GM21390 (cell line): ENCODE data around the gene GRIA3.

ENCODE experiments used
- ATAC-seq: cut with Tn5 transposase; IDR thresholded peaks from one replicate; pipeline ENCODE4 v1.9.1; 2021; ENCODE audit not compliant: unreplicated experiment

The GRIA3 gene

DNA sequence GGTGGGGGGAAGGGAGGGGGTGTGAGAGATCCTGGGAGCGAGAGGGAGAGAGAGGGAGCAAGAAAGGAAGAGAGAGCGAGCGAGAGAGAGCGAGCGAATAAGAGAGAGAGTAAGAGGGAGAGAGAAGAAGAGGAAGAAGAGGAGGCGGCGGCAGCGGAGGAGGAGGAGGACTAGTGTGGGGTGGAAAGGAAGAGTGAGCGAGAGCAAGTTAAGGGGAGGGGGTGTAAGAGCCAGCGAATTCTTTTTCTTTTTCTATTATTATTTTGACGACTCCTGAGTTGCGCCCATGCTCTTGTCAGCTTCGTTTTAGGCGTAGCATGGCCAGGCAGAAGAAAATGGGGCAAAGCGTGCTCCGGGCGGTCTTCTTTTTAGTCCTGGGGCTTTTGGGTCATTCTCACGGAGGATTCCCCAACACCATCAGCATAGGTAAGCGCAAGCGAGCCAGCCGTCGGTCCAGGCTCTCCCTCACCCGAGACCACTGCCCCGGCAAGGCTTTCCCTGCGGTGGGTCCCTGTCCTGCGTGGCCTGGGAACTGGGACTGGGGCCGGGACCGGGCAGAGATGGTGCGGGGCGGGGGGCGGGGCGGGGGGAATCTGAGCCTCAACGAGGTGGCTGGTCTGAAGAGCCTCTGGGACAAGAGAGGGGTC lies at the start of gene GRIA3:
GRIA3 (plus strand) TSS at position 60 of the 647 bp plus-strand sequence; CDS start at position 318, 258 bp downstream.
- no peak for ATAC-seq

DNA sequence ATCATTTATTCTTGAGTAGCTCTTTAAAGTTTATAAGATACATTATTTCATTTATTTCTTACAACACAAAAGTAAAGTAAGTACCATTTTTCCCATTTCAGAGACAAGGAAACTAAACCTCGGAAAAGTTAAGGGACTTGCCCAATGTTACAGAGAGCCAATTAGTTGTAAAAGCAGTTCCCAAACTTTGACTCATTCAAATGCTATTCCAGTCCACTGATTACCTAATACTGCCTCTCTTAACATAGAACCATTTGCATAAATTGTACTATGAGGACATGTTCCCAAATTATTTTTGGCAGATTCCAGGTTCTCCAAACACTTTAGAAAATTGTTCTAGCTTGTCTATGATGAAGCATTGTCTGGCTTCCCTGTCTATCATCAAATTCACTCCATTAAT lies 45.6 kb upstream of the GRIA3 start:
- no peak for ATAC-seq

DNA sequence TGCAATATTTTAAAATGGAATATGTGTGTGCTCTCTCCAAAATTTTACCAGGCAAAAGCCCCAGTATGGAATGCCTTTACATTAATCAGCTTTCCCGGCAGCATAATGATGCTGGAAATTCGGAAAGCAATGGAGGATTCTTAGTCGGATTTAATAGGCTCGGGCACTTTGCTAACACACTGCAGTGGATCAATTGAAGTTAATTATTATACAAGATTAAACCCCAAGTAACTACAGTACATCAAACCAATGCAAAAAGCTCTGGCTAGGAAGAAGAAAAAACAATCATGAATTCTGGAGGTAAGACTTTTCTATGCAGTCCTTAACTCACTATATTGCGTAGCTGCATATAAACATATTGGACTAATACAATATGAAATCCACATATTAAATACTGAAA lies 43.6 kb upstream of the GRIA3 start:
- ATAC-seq: no peak

DNA sequence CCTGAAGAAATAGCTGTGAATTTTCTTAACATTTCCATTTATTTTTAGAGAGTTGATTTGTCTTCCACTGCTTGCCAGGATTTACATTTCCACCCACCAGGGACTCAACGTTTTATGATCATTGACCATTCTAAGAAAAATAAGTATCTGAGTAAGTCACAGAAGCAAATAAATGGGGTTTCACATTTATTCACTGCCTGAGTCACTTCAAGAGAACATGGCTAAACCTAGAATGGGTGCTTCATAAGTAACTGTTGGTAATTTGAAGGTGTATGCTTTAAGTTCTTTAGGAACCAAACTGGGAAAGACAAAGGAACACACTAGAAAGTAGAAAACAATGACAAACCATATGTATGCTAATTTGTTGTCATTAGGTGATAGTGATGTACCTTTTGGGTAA lies 43.2 kb upstream of the GRIA3 start:
- ATAC-seq: no peak

DNA sequence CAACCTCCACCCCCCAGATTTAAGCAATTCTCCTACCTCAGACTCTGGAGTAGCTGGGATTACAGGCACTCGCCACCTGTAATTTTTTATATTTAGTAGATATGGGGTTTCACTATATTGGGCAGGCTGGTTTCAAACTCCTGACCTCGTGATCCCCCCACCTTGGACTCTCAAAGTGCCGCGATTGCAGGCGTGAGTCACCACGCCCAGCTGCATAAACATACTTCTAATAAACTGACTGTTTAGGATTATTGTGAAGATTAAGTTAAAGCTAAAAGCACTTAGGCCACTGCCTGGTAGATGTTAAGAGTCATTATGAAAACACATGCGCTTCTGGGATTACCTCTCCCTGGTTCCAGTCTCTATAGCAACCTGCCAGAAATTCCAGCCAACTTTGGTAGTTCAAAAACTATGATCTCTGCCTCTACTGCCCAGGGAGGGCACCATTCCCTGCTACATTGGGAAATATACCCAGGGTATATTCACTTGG lies 30.2 kb upstream of the GRIA3 start:
- no peak for ATAC-seq

DNA sequence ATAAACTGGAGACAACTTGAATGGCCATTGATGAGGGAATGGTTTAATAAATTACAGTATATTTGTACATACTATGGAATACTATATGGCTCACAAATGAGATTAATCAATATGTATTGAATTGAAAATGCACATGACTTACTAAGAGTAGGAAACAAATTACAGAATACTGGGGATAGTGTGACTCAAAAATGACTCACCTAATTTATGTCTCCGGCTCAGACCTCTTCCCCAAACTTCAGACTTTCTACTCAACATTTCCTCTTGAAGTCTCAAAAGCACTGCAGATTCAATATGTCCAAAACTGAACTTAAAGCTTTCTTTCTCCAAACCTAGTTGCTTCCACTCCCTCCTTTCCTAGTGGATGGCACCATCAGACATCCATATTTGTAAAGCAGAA lies 28.8 kb upstream of the GRIA3 start:
- no peak for ATAC-seq

DNA sequence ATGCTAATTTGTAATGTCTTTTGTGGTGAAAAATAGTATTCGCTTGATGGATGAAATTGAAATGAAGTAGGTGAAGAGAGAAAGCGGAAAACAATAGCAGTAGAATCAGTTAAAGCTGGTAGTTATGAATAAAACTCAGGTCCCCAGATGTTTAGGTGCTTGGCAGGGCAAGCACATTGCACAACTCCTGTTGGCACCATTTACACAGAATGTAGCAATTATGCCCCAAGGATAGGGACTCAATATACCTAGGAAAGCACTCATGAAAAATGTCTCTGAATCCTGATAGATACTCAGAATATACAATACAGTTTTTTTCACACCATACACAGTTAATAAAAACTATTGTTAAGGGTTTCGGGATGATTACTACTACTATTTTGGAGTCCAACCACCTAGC lies 26.5 kb upstream of the GRIA3 start:
- ATAC-seq: no peak

- no peak for ATAC-seq
Observed at GRCh38 chrX:123159403-123159802, 24.7 kb upstream of the GRIA3 start.

DNA sequence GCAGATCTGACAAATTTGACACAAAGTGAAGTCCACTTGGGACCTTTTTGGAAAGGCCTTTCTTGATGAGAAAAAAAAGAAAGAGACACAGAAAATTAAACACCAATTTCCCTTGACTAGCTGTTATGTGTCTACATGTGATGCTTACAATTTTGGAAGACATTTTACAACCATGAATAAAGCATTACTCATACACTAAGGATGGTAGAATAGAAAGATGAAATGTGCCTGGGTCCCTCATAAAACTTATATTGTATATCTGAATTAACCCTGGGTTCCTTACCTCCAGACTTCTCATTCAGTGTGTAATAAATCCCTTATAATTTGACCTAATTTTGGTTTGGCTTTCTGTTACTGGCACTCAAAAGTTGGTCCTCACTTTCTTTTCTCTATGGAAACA lies 16.5 kb upstream of the GRIA3 start:
- no peak for ATAC-seq

GRCh38 chrX:123169247-123169901 lies 14.7 kb upstream of the GRIA3 start:
- no peak for ATAC-seq

DNA sequence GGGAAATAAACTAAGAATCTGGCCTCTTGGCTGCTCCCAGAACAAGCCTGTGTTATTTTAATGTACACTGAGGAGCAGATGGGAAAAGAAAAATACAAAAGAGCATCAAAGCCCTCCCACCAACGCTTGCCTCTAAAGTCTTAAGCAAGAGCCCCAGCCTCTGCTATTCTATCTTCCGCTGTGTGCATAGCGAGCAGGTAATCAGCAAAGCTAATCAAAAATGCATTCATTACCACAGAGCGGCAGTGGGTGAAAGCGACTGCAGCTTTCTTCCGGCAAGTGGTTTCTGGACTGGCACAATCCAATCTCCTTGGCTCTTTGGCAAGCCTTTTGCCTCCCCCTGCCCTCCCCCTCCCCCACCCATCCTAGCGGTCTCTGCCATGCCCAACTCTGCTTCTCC lies 13.5 kb upstream of the GRIA3 start:
- no peak for ATAC-seq

- no peak for ATAC-seq
Observed at GRCh38 chrX:123171781-123172180, 12.3 kb upstream of the GRIA3 start.

DNA sequence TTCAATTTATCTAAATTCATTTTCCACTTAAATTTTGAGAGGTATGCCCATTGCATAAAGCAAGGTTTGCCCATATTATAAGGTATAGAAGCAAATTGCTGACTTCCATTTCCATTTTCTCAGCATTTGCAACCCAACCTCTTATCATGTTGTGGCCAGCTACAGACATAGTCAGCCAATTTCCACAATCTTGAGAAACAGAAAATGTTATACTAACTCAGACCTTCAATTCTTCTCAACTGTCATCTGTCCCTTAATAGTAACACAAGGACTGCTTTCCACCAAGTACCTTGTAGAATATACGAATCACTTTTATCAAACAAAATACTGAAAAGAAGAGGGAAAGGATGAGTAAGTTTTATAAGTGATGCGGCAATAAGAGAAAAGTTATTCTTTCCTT lies 11.2 kb upstream of the GRIA3 start:
- ATAC-seq: no peak

DNA sequence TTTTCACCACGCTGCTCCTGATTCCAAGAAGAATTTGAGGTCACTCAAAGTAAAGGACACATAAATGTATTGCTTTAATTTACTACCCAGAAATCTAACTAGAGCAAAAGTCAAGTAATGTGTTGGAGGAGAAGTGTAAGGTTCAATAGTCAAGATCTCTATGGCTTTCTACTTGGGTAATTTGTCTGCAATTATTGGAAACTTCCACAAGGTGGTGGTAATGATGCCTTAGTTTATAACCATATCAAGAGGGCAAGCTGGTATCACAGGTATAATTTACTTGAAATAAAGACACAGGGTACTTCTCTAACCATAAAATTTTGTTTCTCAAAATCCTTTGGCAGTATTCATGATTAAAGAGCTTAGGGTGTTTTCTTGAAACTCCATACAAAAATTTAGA lies 10.2 kb upstream of the GRIA3 start:
- no peak for ATAC-seq

DNA sequence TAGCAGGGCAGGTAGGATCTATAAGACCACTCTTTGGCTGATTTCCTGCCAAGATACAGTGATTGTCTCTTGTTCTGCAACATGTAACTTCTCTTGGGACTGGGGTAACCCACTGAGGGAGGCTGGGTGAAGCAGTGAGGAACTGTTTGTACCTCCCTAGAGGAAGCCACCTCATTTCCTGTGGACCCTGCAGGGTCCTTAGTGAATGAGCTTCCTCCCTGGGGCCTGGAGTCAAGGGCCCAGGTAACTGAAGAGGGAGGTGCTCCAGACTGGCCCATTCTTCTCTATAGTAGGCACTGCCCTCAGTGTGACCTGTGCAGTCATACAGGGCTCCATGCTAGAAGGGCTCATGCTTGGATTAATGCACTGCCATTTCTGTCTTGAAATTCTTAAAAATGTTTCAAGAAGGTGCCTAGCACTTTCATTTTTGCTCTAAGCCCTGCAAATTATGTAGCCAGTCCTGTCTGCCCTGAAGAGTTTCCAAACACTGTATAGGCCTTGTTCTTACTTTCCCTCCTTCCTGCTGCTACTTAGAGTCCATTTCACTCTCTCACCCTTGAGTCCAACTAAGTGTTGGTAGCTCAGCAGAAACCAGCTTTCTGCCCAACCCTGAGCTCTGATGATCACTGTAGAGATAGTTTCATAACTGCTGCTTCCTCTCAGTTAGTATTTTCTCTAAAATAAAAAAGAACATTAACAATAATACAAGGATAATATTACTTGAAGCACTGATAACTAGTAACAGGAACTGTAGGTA lies 8.5 kb upstream of the GRIA3 start:
- ATAC-seq: no peak

- ATAC-seq: no peak
Observed at GRCh38 chrX:123181233-123181914, 2.7 kb upstream of the GRIA3 start.

GRCh38 chrX:123184866-123185276 lies 793 bp downstream of the GRIA3 start:
- no peak for ATAC-seq

DNA sequence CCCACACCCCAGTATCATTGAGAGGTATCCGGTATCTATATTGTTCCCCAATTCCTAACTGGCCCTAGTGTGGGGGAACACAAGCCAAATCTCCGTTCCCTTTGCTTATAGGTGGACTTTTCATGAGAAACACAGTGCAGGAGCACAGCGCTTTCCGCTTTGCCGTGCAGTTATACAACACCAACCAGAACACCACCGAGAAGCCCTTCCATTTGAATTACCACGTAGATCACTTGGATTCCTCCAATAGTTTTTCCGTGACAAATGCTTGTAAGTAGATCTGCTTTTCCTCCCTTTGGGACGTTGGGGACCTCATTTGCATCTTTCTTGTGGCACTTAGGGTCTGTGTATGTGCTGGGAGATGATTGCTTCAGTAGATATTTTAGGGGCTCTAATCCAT lies 1.6 kb downstream of the GRIA3 start:
- ATAC-seq: no peak

- ATAC-seq: no peak
Observed at GRCh38 chrX:123186801-123187200, 2.7 kb downstream of the GRIA3 start.

DNA sequence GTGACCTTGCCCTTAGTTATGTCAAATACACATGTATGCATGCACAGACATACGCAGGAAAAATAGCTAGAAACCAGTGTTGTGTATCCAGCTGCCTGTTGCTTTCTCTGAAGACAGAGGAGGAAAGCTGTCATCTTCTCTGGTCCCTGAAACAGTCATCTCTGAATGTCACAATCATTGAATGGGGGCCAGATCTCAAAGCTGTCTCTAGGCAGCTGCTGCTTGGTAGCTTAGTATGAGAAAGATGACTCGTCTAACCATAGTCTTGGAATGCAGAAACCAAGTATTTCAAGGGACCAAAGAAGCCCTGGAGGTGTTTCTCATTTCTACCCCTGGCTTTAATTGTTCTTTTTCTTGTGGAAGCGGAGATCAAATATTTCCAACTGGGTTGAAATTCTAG lies 4.0 kb downstream of the GRIA3 start:
- no peak for ATAC-seq

DNA sequence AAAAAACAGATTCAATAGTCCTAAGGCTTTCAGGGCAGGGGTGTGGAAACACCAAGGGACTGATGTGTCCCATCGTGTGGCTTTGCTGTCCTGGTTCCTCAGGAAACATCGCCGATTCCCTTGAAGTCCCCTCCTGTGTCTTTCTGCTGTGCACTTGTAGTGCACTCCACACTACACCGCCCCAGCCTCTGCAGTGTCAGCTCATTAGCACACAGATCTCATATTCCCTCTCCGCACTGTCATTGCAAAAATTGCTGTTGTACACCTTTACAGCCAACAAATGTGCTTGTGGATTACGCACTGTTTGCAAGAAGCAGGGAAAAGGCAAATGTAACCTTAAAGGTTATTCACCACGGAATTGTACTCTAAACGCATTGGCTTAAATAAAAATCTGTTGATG lies 5.3 kb downstream of the GRIA3 start:
- no peak for ATAC-seq

DNA sequence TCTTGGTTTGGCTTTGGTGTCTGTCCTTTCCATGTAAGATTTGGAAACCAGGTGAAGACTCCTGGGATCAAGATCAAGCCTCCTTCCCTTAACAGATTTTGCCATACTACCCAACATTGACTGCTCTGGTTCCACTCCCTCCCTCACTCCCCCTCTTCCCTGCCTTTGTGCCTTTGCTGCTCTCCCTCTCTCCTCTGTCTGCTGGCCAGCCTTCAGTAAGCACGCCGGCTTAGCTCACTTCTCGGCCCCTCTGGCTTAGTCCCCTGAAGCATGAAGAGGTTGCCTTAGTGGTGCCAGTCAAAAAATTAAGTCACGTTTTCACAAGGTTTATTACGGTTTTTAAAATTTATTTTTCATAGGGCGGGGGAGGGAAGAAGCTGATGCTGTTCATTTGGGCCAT lies 6.0 kb downstream of the GRIA3 start:
- ATAC-seq: no peak
